Kidney (tissue), 14 donors: ENCODE results near the gene ZBTB8OS. TPM values are rescaled to one million over a fixed set of nuclear protein-coding genes. Genes with fewer than 3 reads are reported as not detected.

Source experiments
- DNase-seq, 5 donors: peaks; one replicate each; pipeline ENCODE4 v3.0.0-alpha.2; 2013 to 2020
- FAIRE-seq: peaks from 2 replicates; lab custom pipeline; 2012; peaks lifted over from hg19 to GRCh38; lab: Jason Lieb, UNC
- H3K27ac ChIP-seq, 2 donors: one replicate each; pipeline ENCODE4 v1.7.0; 2013; ENCODE audit warnings: low read depth in 2 of 2, low read length in 2 of 2, inconsistent platforms in 1 of 2
- H3K27me3 ChIP-seq: one replicate; pipeline ENCODE4 v1.7.1; 2013; ENCODE audit warnings: low read length, inconsistent platforms; ENCODE audit not compliant: control insufficient read depth, insufficient read depth
- H3K36me3 ChIP-seq, 3 donors: one replicate each; pipeline versions ENCODE4 v1.7.0 to v1.7.1; 2013; ENCODE audit warnings: low read length in 3 of 3, control low read depth in 1 of 3, inconsistent platforms in 1 of 3; ENCODE audit not compliant: insufficient read depth in 3 of 3, control insufficient read depth in 2 of 3
- H3K4me1 ChIP-seq, 3 donors: one replicate each; pipeline versions ENCODE4 v1.7.0 to v1.7.1; 2013; ENCODE audit warnings: low read length in 3 of 3, inconsistent platforms in 1 of 3, low read depth in 1 of 3; ENCODE audit not compliant: control insufficient read depth in 2 of 3, insufficient read depth in 2 of 3
- H3K4me3 ChIP-seq, 3 donors: one replicate each; pipeline versions ENCODE4 v1.7.0 to v1.8.1; 2013; ENCODE audit warnings: low read length in 3 of 3, control low read depth in 1 of 3, inconsistent platforms in 1 of 3
- H3K9ac ChIP-seq, 3 donors: one replicate each; pipeline versions ENCODE4 v1.7.0 to v1.7.1; 2013; ENCODE audit warnings: low read length in 3 of 3, control low read depth in 1 of 3, inconsistent platforms in 1 of 3
- H3K9me3 ChIP-seq, 3 donors: one replicate each; pipeline versions ENCODE4 v1.7.0 to v1.7.1; 2013; ENCODE audit warnings: low read length in 3 of 3, control low read depth in 1 of 3, inconsistent platforms in 1 of 3; ENCODE audit not compliant: control insufficient read depth in 2 of 3, insufficient read depth in 1 of 3
- intact Hi-C: fragments of 100-400 bp; cut with DNase I; formaldehyde crosslinking; loops from one replicate; pipeline ENCODE4 v1.11.1; 2022
- polyA plus RNA-seq: library from polyadenylated mRNA; stranded (reverse); fragments of 350-450 nt; fragmentation: Illumina TruSeq; extraction: RNeasy Lipid Tissue Mini Kit (QIAGEN cat#74804); gene quantifications from one replicate; pipeline ENCODE4 v1.2.3, GENCODE V29; 2014; ENCODE audit warnings: low read depth, low replicate concordance; ENCODE audit not compliant: insufficient read depth
- total RNA-seq: library from RNA; stranded (reverse); fragmentation: NEBNext Ultra II Directional; extraction: Animal tissue kit (Norgen Biotek cat#: 25700); gene quantifications from one replicate; pipeline ENCODE4 v1.2.1, GENCODE V29; 2021
- TF ChIP-seq, protein P1 (sequence below): IDR thresholded peaks from 3 replicates; pipeline ENCODE4 v1.5.1; 2012; ENCODE audit warnings: mild to moderate bottlenecking, moderate library complexity, borderline replicate concordance; ENCODE audit not compliant: insufficient read depth; ENCODE audit errors: extremely low read depth
- donor health status: control.
- donor health status: control.
- donor health status: control.
- donor health status: control.
- donor health status: control.
- donor health status: DM: yes; HTN: yes; CAD: no.
- donor health status: Normal renal cell carcinoma (clear cell type).

The ZBTB8OS gene
- total and polyA plus RNA-seq, 2 donors from 2014 or later, result 39.0 to 62.3 TPM

GRCh38 chr1:32659581-32659980, 9.2 kb upstream of the ZBTB8OS start:
- DNase-seq (no peak), FAIRE-seq (no peak)
- Histone ChIP-seq H3K4me1 (no peaks in the 10 kb centered on the region), H3K9ac (no peak overlapping the region), H3K9me3 (no peaks in the 10 kb centered on the region), H3K4me3 (no peak overlapping the region), H3K27me3 (no peaks in the 10 kb centered on the region), H3K36me3 (peaks cover 5 to 15% (median 8%) of the 10 kb centered on the region in 3 donors), H3K27ac (no peak overlapping the region)
- TF ChIP-seq, protein P1, sequence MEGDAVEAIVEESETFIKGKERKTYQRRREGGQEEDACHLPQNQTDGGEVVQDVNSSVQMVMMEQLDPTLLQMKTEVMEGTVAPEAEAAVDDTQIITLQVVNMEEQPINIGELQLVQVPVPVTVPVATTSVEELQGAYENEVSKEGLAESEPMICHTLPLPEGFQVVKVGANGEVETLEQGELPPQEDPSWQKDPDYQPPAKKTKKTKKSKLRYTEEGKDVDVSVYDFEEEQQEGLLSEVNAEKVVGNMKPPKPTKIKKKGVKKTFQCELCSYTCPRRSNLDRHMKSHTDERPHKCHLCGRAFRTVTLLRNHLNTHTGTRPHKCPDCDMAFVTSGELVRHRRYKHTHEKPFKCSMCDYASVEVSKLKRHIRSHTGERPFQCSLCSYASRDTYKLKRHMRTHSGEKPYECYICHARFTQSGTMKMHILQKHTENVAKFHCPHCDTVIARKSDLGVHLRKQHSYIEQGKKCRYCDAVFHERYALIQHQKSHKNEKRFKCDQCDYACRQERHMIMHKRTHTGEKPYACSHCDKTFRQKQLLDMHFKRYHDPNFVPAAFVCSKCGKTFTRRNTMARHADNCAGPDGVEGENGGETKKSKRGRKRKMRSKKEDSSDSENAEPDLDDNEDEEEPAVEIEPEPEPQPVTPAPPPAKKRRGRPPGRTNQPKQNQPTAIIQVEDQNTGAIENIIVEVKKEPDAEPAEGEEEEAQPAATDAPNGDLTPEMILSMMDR, result no peak
- intact Hi-C loops, result no loop called here

DNA sequence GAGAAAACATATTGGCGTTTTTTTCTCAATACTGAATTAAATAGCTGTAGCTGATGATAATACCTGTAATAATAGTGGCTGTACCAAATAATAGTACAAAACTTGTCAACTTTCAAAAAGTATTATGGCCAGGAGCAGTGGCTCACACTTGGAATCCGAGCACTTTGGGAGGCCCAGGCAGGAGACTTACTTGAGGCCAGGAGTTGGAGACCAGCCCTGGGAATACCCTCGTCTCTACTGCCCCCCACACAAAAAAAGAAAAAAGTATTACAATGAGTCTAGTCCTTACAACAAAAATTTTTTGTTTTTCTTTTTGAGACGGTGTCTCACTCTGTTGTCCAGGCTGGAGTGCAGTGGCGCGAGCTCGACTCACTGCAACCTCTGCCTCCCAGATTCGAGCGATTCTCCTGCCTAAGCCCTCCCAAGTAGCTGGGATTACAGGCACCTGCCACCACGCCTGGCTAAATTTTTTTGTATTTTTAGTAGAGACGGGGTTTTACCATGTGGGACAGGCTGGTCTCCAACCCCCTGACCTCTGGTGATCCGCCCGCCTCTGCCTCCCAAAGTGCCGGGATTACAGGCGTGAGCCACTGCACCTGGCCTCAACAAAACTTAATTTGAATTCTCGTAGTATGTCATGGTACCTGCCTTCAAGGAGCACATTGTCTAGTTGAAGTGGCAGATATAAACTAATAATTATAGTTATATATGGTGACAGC, 2.1 kb upstream of the ZBTB8OS start:
- DNase-seq (no peak), FAIRE-seq (no peak)
- Histone ChIP-seq H3K27me3 (no peaks in the 10 kb centered on the region), H3K27ac (no peak overlapping the region), H3K9ac (peak overlapping the region in 2 of 3 donors; percentile 41 to 89), H3K4me3 (peak overlapping the region; percentile 1 to 99 (median 40)), H3K36me3 (peaks cover 0 to 19% (median 7%) of the 10 kb centered on the region in 3 donors), H3K4me1 (peaks cover 0 to 6% (median 2%) of the 10 kb centered on the region in 3 donors), H3K9me3 (no peaks in the 10 kb centered on the region)
- TF ChIP-seq, protein P1, result no peak
- intact Hi-C loops, result no loop called here

DNA sequence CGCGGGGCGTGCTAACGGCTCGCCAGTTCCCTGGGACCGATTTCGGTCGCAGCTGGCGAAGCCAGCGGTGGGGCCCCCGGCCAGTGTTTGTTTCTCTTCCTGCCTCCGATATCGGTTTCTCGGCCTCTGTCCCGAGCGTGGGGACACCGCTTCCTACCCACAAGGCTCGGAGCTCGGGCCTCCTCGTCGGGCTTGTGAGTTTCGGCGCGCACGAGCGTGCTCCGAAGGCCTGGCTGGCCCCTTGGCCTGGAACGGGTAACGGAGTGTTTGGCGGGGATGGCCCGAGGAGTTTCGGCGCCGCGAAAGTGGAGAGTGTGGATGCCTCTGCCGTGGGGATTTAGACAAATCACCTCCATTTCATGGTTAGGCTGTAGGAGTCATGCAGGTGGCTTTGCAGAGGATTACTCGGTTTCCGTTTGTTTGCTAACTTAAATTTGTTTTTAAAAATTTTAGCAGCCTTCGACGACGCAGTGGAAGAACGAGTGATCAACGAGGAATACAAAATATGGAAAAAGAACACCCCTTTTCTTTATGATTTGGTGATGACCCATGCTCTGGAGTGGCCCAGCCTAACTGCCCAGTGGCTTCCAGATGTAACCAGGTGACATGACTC, 1.2 kb upstream of the ZBTB8OS start:
- DNase-seq, result peak in 1 of 5 donors; percentile 75
- Histone ChIP-seq H3K4me1 (peaks cover 0 to 6% (median 2%) of the 10 kb centered on the region in 3 donors), H3K27ac (peak overlapping the region; percentile 95 to 99), H3K36me3 (peaks cover 0 to 16% (median 4%) of the 10 kb centered on the region in 3 donors), H3K9me3 (no peaks in the 10 kb centered on the region), H3K9ac (peak overlapping the region; percentile 69 to 89 (median 87)), H3K27me3 (no peaks in the 10 kb centered on the region), H3K4me3 (peak overlapping the region; percentile 40 to 99 (median 84))
- TF ChIP-seq, protein P1, result no peak
- intact Hi-C loops, result no loop called here
- FAIRE-seq, result no peak
